Natural killer cell (primary cell): ENCODE data around the gene SPAG4. TPM values are rescaled to one million over a fixed set of nuclear protein-coding genes. Genes with fewer than 3 reads are reported as not detected.

Experiments used
- ATAC-seq, 3 donors: fragments of 150-1000 bp in 2 of 3; fragments of 200-7000 bp in 1 of 3; cut with Tn5 transposase; 1 replicate in 1 of 3; 2 replicates in 2 of 3; pipeline ENCODE4 v1.10.0; 2021; ENCODE audit warnings: mild to moderate bottlenecking in 2 of 3, moderate library complexity in 2 of 3
- DNase-seq, 2 donors: peaks; one replicate each; pipeline versions ENCODE4 v3.0.0 to v3.0.0-alpha.2; 2013 to 2021; ENCODE audit warnings: mixed read lengths in 1 of 2
- H3K27ac ChIP-seq: one replicate; pipeline ENCODE4 v1.5.1; 2013; ENCODE audit warnings: mild to moderate bottlenecking, low read length
- H3K27me3 ChIP-seq: one replicate; pipeline ENCODE4 v1.6.1; 2013; ENCODE audit warnings: low read length; ENCODE audit not compliant: control insufficient read depth, insufficient read depth
- H3K36me3 ChIP-seq: one replicate; pipeline ENCODE4 v1.6.1; 2013; ENCODE audit warnings: low read length; ENCODE audit not compliant: control insufficient read depth, insufficient read depth
- H3K4me1 ChIP-seq: one replicate; pipeline ENCODE4 v1.6.1; 2013; ENCODE audit warnings: low read length; ENCODE audit not compliant: control insufficient read depth, insufficient read depth
- H3K4me3 ChIP-seq: one replicate; pipeline ENCODE4 v1.5.1; 2013; ENCODE audit warnings: low read length
- H3K9me3 ChIP-seq: one replicate; pipeline ENCODE4 v1.6.1; 2013; ENCODE audit warnings: low read length; ENCODE audit not compliant: control insufficient read depth, insufficient read depth
- H3K27ac Mint-ChIP-seq, 2 donors: one replicate each; pipeline ENCODE4 v1.8.0; 2022; ENCODE audit warnings: mild to moderate bottlenecking in 2 of 2, mixed read lengths in 2 of 2, moderate library complexity in 1 of 2
- H3K27me3 Mint-ChIP-seq, 2 donors: one replicate each; pipeline ENCODE4 v1.8.0; 2022; ENCODE audit warnings: low read depth in 2 of 2, mixed read lengths in 2 of 2
- H3K36me3 Mint-ChIP-seq: one replicate; pipeline ENCODE4 v1.8.0; 2022; ENCODE audit warnings: mixed read lengths
- H3K4me1 Mint-ChIP-seq, 2 donors: one replicate each; pipeline ENCODE4 v1.8.0; 2022; ENCODE audit warnings: mixed read lengths in 2 of 2
- H3K4me3 Mint-ChIP-seq: one replicate; pipeline ENCODE4 v1.8.0; 2022; ENCODE audit warnings: mild to moderate bottlenecking, moderate library complexity, mixed read lengths
- H3K9me3 Mint-ChIP-seq, 2 donors: one replicate each; pipeline ENCODE4 v1.8.0; 2022; ENCODE audit warnings: mixed read lengths in 2 of 2
- CTCF ChIP-seq: fragments of 200-600 bp; IDR thresholded peaks from one replicate; pipeline ENCODE4 v1.8.0; 2022; ENCODE audit warnings: antibody characterized with exemption
- WGBS: methylation state at CpG from one replicate; pipeline ENCODE4 v1.1.7; 2013; ENCODE audit warnings: missing lambda C conversion rate; ENCODE audit not compliant: insufficient coverage; 5-methylcytosine and 5-hydroxymethylcytosine counted together
- intact Hi-C: fragments of 100-400 bp; cut with micrococcal nuclease; formaldehyde crosslinking; loops from one replicate; pipeline ENCODE4 v1.14.2; 2022
- total RNA-seq, 4 donors: library from RNA; stranded (reverse); fragments of 120-200 nt in 1 of 4; gene quantifications; one replicate each; pipeline versions ENCODE4 v1.2.3 to v1.2.4, GENCODE V29; 2013 to 2022

Gene SPAG4
- total RNA-seq, 3 donors from 2014 or later (not counting 1 experiment from before 2014, with no cell fraction given) = 11.2 to 16.2 (median 11.9) TPM

DNA sequence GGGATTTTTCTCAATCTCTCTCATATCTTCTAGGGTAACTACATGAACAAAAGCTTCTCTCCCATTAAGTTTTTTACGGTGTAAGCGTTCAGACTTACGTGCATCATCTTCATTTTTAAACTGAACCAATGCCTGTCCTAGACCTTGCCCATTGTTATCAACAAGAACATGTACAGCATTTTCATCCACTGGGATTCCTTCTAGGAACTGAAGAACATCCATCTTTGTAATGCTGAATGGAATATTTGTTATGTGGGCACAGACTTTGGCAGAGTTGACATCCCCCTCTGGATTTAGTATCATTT lies 37.8 kb downstream of the SPAG4 start:
- ATAC-seq (no peak), DNase-seq (no peak)
- Mint-ChIP-seq H3K4me1 (peaks cover 46 to 49% of the 10 kb centered on the region in 2 donors), H3K27ac (no peak overlapping the region), H3K4me3 (no peak overlapping the region), H3K9me3 (no peaks in the 10 kb centered on the region), H3K27me3 (no peaks in the 10 kb centered on the region), H3K36me3 (no peaks in the 10 kb centered on the region)
- peaks cover 57% of the 10 kb centered on the region for H3K36me3 ChIP-seq
- no peak overlapping the region for H3K4me3 ChIP-seq
- peaks cover 14% of the 10 kb centered on the region for H3K4me1 ChIP-seq
- no peaks in the 10 kb centered on the region for H3K9me3 ChIP-seq
- no peak overlapping the region for H3K27ac ChIP-seq
- no peak for TF ChIP-seq CTCF
- no peaks in the 10 kb centered on the region for H3K27me3 ChIP-seq
- intact Hi-C loops = no loop called here
- 98% methylated on average over 3 of the region's 3 CpGs for WGBS

- Histone ChIP-seq H3K4me1 (peaks cover 19% of the 10 kb centered on the region), H3K27ac (no peak overlapping the region), H3K4me3 (no peak overlapping the region), H3K27me3 (no peaks in the 10 kb centered on the region), H3K36me3 (peaks cover 57% of the 10 kb centered on the region), H3K9me3 (no peaks in the 10 kb centered on the region)
- 100% methylated on average over 4 of the region's 4 CpGs for WGBS
- intact Hi-C loops = no loop called here
- no peaks in the 10 kb centered on the region for H3K9me3 Mint-ChIP-seq
- peaks cover 47% of the 10 kb centered on the region in 2 donors for H3K4me1 Mint-ChIP-seq
- DNase-seq (no peak), ATAC-seq (no peak)
- no peak for TF ChIP-seq CTCF
- H3K27ac Mint-ChIP-seq = no peak overlapping the region
- H3K4me3 Mint-ChIP-seq = no peak overlapping the region
- no peaks in the 10 kb centered on the region for H3K36me3 Mint-ChIP-seq
- H3K27me3 Mint-ChIP-seq = no peaks in the 10 kb centered on the region
These were observed 38.3 kb downstream of the SPAG4 start for GRCh38 chr20:35653893-35654292.

DNA sequence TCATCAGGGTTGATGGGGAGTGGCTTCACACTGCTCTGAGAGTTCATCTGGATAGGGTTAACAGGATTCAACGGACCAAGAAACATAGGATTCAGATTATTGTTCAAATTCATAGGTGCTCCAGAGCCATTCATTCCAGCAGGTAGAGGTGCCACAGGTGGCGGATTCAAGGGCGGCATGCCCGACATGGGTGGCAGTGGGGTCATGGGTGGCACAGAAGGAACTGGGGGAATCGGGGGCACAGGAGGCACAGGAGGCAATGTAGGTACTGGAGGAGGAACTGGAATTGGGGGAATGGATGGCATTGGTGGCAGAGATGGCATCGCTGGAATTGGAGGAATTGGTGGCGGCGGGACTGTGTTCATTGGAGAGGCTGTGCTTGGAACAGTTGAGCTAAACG lies 38.8 kb downstream of the SPAG4 start:
- H3K9me3 ChIP-seq = no peaks in the 10 kb centered on the region
- H3K4me3 ChIP-seq = no peak overlapping the region
- no peaks in the 10 kb centered on the region for H3K9me3 Mint-ChIP-seq
- 98% methylated on average over 9 of the region's 9 CpGs for WGBS
- peaks cover 20% of the 10 kb centered on the region for H3K4me1 ChIP-seq
- TF ChIP-seq CTCF = no peak
- DNase-seq = no peak
- H3K36me3 ChIP-seq = peaks cover 57% of the 10 kb centered on the region
- intact Hi-C loops = no loop called here
- no peak overlapping the region for H3K27ac ChIP-seq
- no peak overlapping the region for H3K27ac Mint-ChIP-seq
- no peaks in the 10 kb centered on the region for H3K36me3 Mint-ChIP-seq
- H3K4me1 Mint-ChIP-seq = peaks cover 46 to 47% of the 10 kb centered on the region in 2 donors
- H3K27me3 Mint-ChIP-seq = no peaks in the 10 kb centered on the region
- ATAC-seq = no peak
- H3K4me3 Mint-ChIP-seq = no peak overlapping the region
- H3K27me3 ChIP-seq = no peaks in the 10 kb centered on the region

GRCh38 chr20:35657271-35657670 lies 41.6 kb downstream of the SPAG4 start:
- ATAC-seq = no peak
- WGBS = 0% methylated on average over 1 of the region's 1 CpG

More at GRCh38 chr20:35657271-35657670, 41.6 kb downstream of the SPAG4 start:
- no peak for TF ChIP-seq CTCF
- Mint-ChIP-seq H3K36me3 (no peaks in the 10 kb centered on the region), H3K27ac (peak overlapping the region in 1 of 2 donors; percentile 100), H3K4me3 (peak overlapping the region; percentile 29), H3K9me3 (no peaks in the 10 kb centered on the region), H3K4me1 (peaks cover 52 to 54% of the 10 kb centered on the region in 2 donors), H3K27me3 (no peaks in the 10 kb centered on the region)
- Histone ChIP-seq H3K9me3 (no peaks in the 10 kb centered on the region), H3K4me1 (peaks cover 29% of the 10 kb centered on the region), H3K36me3 (peaks cover 43% of the 10 kb centered on the region), H3K27ac (no peak overlapping the region), H3K4me3 (no peak overlapping the region), H3K27me3 (no peaks in the 10 kb centered on the region)
- DNase-seq = peak in 1 of 2 donors; percentile 28
- intact Hi-C loops = no loop called here
